MG63 (cell line): ENCODE results near the gene OR10K1. TPM values are rescaled to one million over a fixed set of nuclear protein-coding genes. Genes with fewer than 3 reads are reported as not detected.
"Not testable (repeated sequence)": the region's sequence is repeated elsewhere in the genome, so short reads cannot be mapped to it uniquely, and the experiment has no call there.

Experiments used
- DNase-seq: peaks from one replicate; pipeline ENCODE4 v3.0.0-alpha.2; 2020
- H3K27me3 ChIP-seq: fragments of 250-450 bp; sonication (Bioruptor Pico); 2 replicates; pipeline ENCODE4 v1.5.1; 2020; ENCODE audit warnings: mild to moderate bottlenecking, moderate library complexity
- H3K36me3 ChIP-seq: fragments of 250-450 bp; sonication (Bioruptor Pico); 2 replicates; pipeline ENCODE4 v1.5.1; 2020; ENCODE audit warnings: mild to moderate bottlenecking, moderate library complexity
- H3K4me3 ChIP-seq: fragments of 250-450 bp; sonication (Bioruptor Pico); 2 replicates; pipeline ENCODE4 v1.5.1; 2020; ENCODE audit warnings: mild to moderate bottlenecking, moderate library complexity
- H3K9me3 ChIP-seq: fragments of 250-450 bp; sonication (Bioruptor Pico); 2 replicates; pipeline ENCODE4 v1.5.1; 2020; ENCODE audit warnings: mild to moderate bottlenecking, moderate library complexity
- total RNA-seq: library from RNA; depleted of rRNA; stranded (reverse); fragments of >200 nt; shearing (Covaris generic); gene quantifications from 2 replicates; pipeline ENCODE4 v1.2.3, GENCODE V29; 2014; ENCODE audit warnings: low replicate concordance; rRNA removed

OR10K1 gene
- total RNA-seq: not detected in 2 replicates

- H3K9me3 ChIP-seq: no peaks in the 10 kb centered on the region
- H3K4me3 ChIP-seq: no peak within 1 kb of the TSS
- H3K36me3 ChIP-seq: no peaks in the 10 kb centered on the region
- DNase-seq: no peak
- H3K27me3 ChIP-seq: no peaks in the 10 kb centered on the region
These were observed at the start of gene OR10K1 for GRCh38 chr1:158461534-158461933. Gene OR10K1 (plus strand): TSS chr1:158461834. CDS start chr1:158465562, 3,728 bp downstream.

DNA sequence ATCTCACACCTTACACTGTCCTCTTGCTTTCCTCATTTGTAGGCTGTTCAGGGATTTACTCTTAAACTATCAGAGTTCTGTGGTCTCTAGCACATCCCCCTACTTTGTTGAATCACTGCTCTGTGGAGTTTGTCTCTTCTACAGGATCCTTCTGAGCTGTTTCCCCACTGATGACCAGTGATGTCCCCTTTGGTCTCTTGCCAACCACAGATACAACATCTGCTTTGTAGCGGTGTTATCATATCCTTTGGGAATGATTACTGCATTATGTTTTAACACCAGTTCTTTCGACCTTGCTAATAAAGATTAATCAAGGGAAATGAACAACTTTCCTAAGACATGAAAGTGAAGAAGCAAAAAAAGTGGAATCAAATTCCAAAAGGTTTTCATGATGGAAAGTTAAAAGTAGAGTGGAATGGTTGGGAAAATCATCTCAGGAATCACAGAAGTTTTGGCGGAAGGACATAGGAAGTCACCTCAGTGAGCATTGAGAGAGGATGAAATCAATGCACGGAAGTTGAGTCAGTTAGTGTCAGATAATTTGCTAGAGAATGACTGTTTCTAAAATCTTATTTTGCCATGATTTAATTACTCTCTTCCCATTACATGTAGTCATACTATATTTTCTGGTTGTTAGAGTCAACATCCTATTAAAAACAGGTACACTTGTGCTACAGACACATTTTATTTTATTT, 46.8 kb upstream of the OR10K1 start:
- Histone ChIP-seq H3K4me3 (no peak overlapping the region), H3K27me3 (no peaks in the 10 kb centered on the region), H3K9me3 (no peaks in the 10 kb centered on the region), H3K36me3 (no peaks in the 10 kb centered on the region)
- no peak for DNase-seq

GRCh38 chr1:158417586-158417985, 44.0 kb upstream of the OR10K1 start:
- Histone ChIP-seq H3K27me3 (no peaks in the 10 kb centered on the region), H3K9me3 (no peaks in the 10 kb centered on the region), H3K36me3 (no peaks in the 10 kb centered on the region), H3K4me3 (no peak overlapping the region)
- no peak for DNase-seq

- no peaks in the 10 kb centered on the region for H3K27me3 ChIP-seq
- H3K4me3 ChIP-seq: no peak overlapping the region
- no peaks in the 10 kb centered on the region for H3K36me3 ChIP-seq
- H3K9me3 ChIP-seq: no peaks in the 10 kb centered on the region
- no peak for DNase-seq
These were observed 39.4 kb upstream of the OR10K1 start for GRCh38 chr1:158422212-158422611.

- no peak for DNase-seq
- Histone ChIP-seq H3K27me3 (no peaks in the 10 kb centered on the region), H3K4me3 (no peak overlapping the region), H3K36me3 (no peaks in the 10 kb centered on the region), H3K9me3 (no peaks in the 10 kb centered on the region)
These were observed 36.6 kb upstream of the OR10K1 start for GRCh38 chr1:158425027-158425426.

GRCh38 chr1:158426137-158426536, 35.5 kb upstream of the OR10K1 start, which contains the start of gene OR10K2:
Gene OR10K2 (minus strand): TSS chr1:158426237. CDS start chr1:158420866, 5,371 bp downstream.
- Histone ChIP-seq H3K36me3 (no peaks in the 10 kb centered on the region), H3K27me3 (no peaks in the 10 kb centered on the region), H3K9me3 (no peaks in the 10 kb centered on the region), H3K4me3 (no peak within 1 kb of the TSS)
- no peak for DNase-seq

DNA sequence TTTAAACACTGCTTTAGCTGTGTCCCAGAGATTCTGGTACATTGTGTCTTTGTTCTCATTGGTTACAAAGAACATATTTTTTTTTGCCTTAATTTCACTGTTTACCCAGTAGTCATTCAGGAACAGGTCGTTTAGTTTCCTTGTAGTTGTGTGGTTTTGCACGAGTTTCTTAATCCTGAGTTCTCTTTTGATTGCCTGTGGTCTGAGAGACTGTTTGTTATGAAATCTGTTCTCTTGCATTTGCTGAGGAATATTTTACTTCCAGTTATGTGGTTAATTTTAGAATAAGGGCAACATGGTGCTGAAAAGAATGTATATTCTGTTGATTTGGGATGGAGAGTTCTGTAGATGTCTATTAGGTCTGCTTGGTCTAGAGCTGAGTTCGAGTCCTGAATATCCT, 31.5 kb upstream of the OR10K1 start:
- not testable (repeated sequence) for H3K27me3 ChIP-seq, H3K9me3 ChIP-seq, H3K4me3 ChIP-seq, DNase-seq, H3K36me3 ChIP-seq

- DNase-seq: no peak
- no peaks in the 10 kb centered on the region for H3K27me3 ChIP-seq
- H3K4me3 ChIP-seq: no peak overlapping the region
- no peaks in the 10 kb centered on the region for H3K9me3 ChIP-seq
- no peaks in the 10 kb centered on the region for H3K36me3 ChIP-seq
These were observed 26.9 kb upstream of the OR10K1 start for GRCh38 chr1:158434741-158435140.

GRCh38 chr1:158445376-158445775, 16.3 kb upstream of the OR10K1 start:
- H3K36me3 ChIP-seq: no peaks in the 10 kb centered on the region
- DNase-seq: no peak
- H3K4me3 ChIP-seq: no peak overlapping the region
- H3K9me3 ChIP-seq: no peaks in the 10 kb centered on the region
- no peaks in the 10 kb centered on the region for H3K27me3 ChIP-seq

DNA sequence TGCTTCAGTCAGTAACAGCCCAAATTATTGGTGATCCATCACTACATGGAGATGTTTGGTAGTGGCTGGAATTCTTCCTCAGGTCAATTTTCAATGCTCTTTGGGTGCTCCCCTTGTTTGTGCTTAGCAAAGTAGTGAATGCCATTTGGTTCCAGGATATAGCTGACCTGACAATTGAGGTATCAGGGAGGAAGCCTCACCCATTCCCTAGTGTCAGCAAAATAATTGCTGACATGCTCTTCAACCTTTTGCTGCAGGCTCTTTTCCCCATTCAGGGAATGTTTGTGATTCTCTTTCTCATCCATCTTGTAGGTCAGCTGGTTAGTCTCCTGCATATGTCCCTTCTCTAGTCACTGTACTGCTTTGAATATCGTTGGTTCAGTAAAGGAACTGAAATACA, 7.1 kb upstream of the OR10K1 start:
- Histone ChIP-seq H3K36me3 (no peaks in the 10 kb centered on the region), H3K4me3 (no peak overlapping the region), H3K9me3 (no peaks in the 10 kb centered on the region), H3K27me3 (no peaks in the 10 kb centered on the region)
- DNase-seq: no peak

GRCh38 chr1:158457246-158457645, 4.4 kb upstream of the OR10K1 start:
- H3K9me3 ChIP-seq: no peaks in the 10 kb centered on the region
- DNase-seq: no peak
- no peak overlapping the region for H3K4me3 ChIP-seq
- no peaks in the 10 kb centered on the region for H3K36me3 ChIP-seq
- no peaks in the 10 kb centered on the region for H3K27me3 ChIP-seq

DNA sequence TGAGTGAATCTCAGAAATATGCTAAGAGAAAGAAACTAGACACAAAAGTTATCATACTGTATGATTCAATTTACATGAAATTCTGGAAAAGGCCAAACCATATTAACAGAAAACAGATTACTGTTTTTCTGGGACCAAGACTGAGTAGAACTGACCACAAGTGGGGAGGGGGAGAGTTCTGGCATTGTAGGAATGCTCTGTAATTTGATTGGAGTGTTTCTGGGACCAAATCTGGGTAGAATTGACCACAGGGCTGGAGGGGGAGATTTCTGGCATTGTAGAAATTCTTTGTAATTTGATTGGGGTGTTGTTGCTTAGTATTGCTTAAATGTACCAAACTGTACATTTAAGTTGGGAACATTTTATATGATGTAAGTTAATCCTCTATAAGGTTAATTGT, 3.4 kb upstream of the OR10K1 start:
- Histone ChIP-seq H3K27me3 (no peaks in the 10 kb centered on the region), H3K9me3 (no peaks in the 10 kb centered on the region), H3K36me3 (no peaks in the 10 kb centered on the region), H3K4me3 (no peak overlapping the region)
- DNase-seq: no peak

DNA sequence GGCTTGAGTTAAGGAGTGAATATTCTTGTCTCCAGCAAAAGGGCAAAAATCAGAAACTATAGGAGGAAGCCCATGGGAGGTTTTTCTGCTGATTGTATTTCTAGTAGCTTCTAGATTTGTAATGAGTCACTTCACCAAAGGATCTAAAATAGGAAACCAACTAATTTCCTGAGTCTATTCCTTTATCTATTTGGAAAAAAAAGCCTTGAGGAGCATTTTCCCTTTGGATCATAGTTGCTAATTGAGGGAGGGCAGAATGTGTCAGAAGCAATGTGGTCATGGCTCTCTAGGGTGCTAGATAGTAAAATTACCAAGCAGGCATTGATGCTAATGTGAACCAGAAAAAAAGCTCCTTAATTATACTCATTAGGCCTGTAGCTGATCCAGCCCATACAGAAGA, 10.3 kb downstream of the OR10K1 start, which contains the start of gene OR10R2:
Gene OR10R2, plus strand, starts transcription at position 301 of the 400 bp plus-strand sequence. CDS start 106 bp downstream, outside the sequence.
- Histone ChIP-seq H3K4me3 (no peak within 1 kb of the TSS), H3K36me3 (no peaks in the 10 kb centered on the region), H3K27me3 (no peaks in the 10 kb centered on the region; the same call in 1 of the 2 replicates), H3K9me3 (no peaks in the 10 kb centered on the region)
- DNase-seq: no peak

DNA sequence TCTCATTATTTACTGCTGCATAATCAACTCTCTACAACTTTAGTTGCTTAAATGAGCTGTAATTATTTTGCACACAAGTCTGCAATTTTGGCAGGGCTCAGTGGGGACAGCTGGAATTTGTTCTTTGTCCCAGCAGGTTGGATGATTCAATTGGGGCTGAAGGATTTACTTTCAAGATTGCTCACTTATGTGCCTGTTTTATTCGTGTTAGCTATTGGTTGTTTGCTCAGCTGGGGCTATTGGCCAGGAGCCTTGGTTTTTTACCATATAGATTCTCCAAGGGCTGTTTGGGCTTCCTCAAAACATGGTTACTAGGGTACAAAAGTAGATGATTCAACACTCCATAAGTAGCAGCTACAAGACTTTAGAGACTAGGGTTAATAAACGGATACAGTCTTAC, 23.8 kb downstream of the OR10K1 start:
- no peak for DNase-seq
- no peaks in the 10 kb centered on the region for H3K9me3 ChIP-seq
- H3K27me3 ChIP-seq: no peaks in the 10 kb centered on the region
- no peaks in the 10 kb centered on the region for H3K36me3 ChIP-seq
- H3K4me3 ChIP-seq: no peak overlapping the region

GRCh38 chr1:158491316-158491715, 29.7 kb downstream of the OR10K1 start:
- H3K9me3 ChIP-seq: no peaks in the 10 kb centered on the region
- DNase-seq: no peak
- H3K4me3 ChIP-seq: no peak overlapping the region
- no peaks in the 10 kb centered on the region for H3K36me3 ChIP-seq
- peaks cover under 1% of the 10 kb centered on the region; the same call in 1 of the 2 replicates for H3K27me3 ChIP-seq

GRCh38 chr1:158493054-158493453, 31.4 kb downstream of the OR10K1 start:
- DNase-seq: no peak
- Histone ChIP-seq H3K36me3 (no peaks in the 10 kb centered on the region), H3K27me3 (peaks cover 3% of the 10 kb centered on the region; the same call in 1 of the 2 replicates)

DNA sequence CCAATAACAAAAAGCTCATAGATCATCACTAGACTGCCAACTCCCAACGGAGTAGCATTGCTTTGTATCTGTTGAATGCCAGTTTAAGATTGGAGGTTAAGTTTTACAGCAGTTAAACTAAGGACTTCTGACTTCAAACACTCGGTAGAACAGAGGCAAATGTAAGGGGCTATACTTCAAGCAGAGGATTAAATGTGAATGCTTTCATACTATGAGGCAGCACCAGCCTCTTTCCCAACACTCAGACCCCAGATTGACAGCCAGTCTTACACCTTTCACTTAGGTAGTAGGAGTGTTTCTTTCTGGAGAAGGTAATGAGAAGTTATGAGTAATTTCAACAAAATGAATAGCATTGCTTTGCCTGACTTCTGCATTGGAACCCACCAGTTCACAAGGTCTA, 33.2 kb downstream of the OR10K1 start:
- H3K36me3 ChIP-seq: no peaks in the 10 kb centered on the region
- H3K9me3 ChIP-seq: no peaks in the 10 kb centered on the region
- DNase-seq: no peak
- peaks cover 3% of the 10 kb centered on the region; the same call in 1 of the 2 replicates for H3K27me3 ChIP-seq
- no peak overlapping the region for H3K4me3 ChIP-seq

More at GRCh38 chr1:158493054-158493453, 31.4 kb downstream of the OR10K1 start:
- no peak overlapping the region for H3K4me3 ChIP-seq
- H3K9me3 ChIP-seq: no peaks in the 10 kb centered on the region

DNA sequence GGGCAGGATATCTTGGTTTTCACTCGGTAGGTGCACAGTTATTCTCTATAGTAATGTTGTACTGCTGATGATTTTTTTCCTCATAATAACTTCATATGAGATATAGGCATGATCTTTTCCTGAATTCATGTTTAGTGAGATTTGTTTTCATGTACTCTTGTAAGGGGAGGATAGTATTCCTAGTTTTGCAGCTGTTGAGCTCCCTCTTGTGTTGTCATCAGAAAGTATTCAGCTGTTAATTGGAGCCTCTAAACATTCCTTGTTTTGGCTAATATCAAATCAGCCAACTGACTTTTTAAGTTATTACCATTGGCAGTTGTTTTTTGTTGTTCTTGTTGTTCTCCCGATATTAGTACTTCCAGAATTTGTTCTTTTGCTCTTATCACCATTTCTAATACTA, 34.7 kb downstream of the OR10K1 start:
- no peak for DNase-seq
- Histone ChIP-seq H3K27me3 (peaks cover 3% of the 10 kb centered on the region; the same call in 1 of the 2 replicates), H3K4me3 (no peak overlapping the region), H3K36me3 (no peaks in the 10 kb centered on the region), H3K9me3 (no peaks in the 10 kb centered on the region)
